ENCODE results near the gene MFSD6.

DNA sequence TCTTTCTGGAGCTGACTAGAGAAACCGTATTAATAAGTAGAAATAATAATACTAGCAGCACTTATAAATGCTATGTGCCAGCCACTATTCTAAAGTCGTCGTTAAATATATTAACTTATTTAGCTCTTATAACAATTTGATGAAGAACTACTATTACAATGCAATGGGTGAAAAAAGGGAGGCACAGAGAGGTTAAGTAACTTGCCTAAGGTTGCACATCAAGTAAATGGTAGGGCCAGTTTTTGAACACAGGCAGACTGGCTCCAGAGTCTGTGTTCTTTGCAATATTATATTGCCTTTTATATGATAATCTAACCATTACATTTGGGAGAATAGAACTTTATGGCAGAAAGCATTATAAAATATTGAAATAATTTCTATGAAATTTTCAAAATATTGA is 47.2 kb upstream of the MFSD6 start:
- no peak for TF ChIP-seq CTCF (IDR thresholded peaks at IDR 0.05)
- TF ChIP-seq POLR2A (IDR thresholded peaks at IDR 0.05) = no peak
